Measurements from ENCODE around the gene CNTN5.

CNTN5 gene

GRCh38 chr11:99376463-99376862 lies 355.7 kb downstream of the CNTN5 start:
- H3K27ac ChIP-seq (ENCODE audit: low read depth, low read length, severe bottlenecking): no peak overlapping the region
- H3K36me3 ChIP-seq (ENCODE audit: control insufficient read depth, insufficient read depth, low read length): no peaks in the 10 kb centered on the region
- no CpG with 5 or more reads among the region's 2 CpGs for WGBS, 2 experiments (ENCODE audit: insufficient coverage in 2 of 2)
- H3K4me1 ChIP-seq (ENCODE audit: control insufficient read depth, insufficient read depth, low read length, poor library complexity, severe bottlenecking): no peaks in the 10 kb centered on the region
- H3K4me3 ChIP-seq (ENCODE audit: extremely low read depth, insufficient read depth, low read length, poor library complexity, severe bottlenecking): no peak overlapping the region
- no peaks in the 10 kb centered on the region for H3K9me3 ChIP-seq (ENCODE audit: control insufficient read depth, low read length)

DNA sequence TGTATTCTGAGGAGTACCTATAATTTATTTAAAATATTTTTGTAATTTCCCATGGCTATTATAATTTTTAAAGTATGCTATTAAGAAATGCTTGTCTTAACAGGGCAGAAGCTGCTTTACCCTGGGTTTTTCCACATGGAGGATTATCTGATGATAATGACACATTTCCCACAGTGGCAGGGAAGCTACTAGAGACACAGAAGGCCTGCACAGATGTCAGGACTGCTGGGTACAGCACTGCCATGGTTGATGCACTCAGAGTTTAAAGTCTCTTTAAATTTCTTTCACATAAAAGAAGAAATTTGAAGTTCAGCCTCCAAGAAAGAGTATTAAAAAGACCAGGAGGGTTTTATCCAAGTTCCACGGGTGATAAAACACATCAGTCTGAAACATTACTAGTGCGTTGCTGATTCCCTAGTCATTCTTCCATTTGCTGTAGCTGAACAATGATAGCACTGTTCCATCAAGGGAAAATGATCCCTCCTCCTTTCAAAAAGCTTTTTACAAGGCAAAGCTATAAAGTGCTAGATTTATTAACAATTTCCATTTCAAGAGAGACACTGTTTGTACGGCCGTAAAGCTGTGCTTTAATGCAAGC lies 363.0 kb downstream of the CNTN5 start:
- H3K9me3 ChIP-seq (ENCODE audit: control insufficient read depth, low read length): no peaks in the 10 kb centered on the region
- H3K27ac ChIP-seq (ENCODE audit: low read depth, low read length, severe bottlenecking): peak overlapping the region; percentile 36
- H3K4me1 ChIP-seq (ENCODE audit: control insufficient read depth, insufficient read depth, low read length, poor library complexity, severe bottlenecking): no peaks in the 10 kb centered on the region
- 89 to 95% methylated on average over 3 to 4 of the region's 4 CpGs for WGBS, 2 experiments (ENCODE audit: insufficient coverage in 2 of 2)
- H3K36me3 ChIP-seq (ENCODE audit: control insufficient read depth, insufficient read depth, low read length): no peaks in the 10 kb centered on the region
- H3K4me3 ChIP-seq (ENCODE audit: extremely low read depth, insufficient read depth, low read length, poor library complexity, severe bottlenecking): no peak overlapping the region

GRCh38 chr11:99391245-99391644 lies 370.5 kb downstream of the CNTN5 start:
- Histone ChIP-seq H3K4me1 (ENCODE audit: control insufficient read depth, insufficient read depth, low read length, poor library complexity, severe bottlenecking) (no peaks in the 10 kb centered on the region), H3K9me3 (ENCODE audit: control insufficient read depth, low read length) (no peaks in the 10 kb centered on the region), H3K4me3 (ENCODE audit: extremely low read depth, insufficient read depth, low read length, poor library complexity, severe bottlenecking) (no peak overlapping the region), H3K27ac (ENCODE audit: low read depth, low read length, severe bottlenecking) (no peak overlapping the region), H3K36me3 (ENCODE audit: control insufficient read depth, insufficient read depth, low read length) (no peaks in the 10 kb centered on the region)
- WGBS, 2 experiments (ENCODE audit: insufficient coverage in 2 of 2): no CpG with 5 or more reads among the region's 4 CpGs

- no peaks in the 10 kb centered on the region for H3K36me3 ChIP-seq (ENCODE audit: control insufficient read depth, insufficient read depth, low read length)
- no peaks in the 10 kb centered on the region for H3K4me1 ChIP-seq (ENCODE audit: control insufficient read depth, insufficient read depth, low read length, poor library complexity, severe bottlenecking)
- 76 to 100% methylated on average over 2 of the region's 2 CpGs for WGBS, 2 experiments (ENCODE audit: insufficient coverage in 2 of 2)
- H3K27ac ChIP-seq (ENCODE audit: low read depth, low read length, severe bottlenecking): no peak overlapping the region
- H3K9me3 ChIP-seq (ENCODE audit: control insufficient read depth, low read length): no peaks in the 10 kb centered on the region
- no peak overlapping the region for H3K4me3 ChIP-seq (ENCODE audit: extremely low read depth, insufficient read depth, low read length, poor library complexity, severe bottlenecking)
Observed at GRCh38 chr11:99406345-99406744, 385.6 kb downstream of the CNTN5 start.

DNA sequence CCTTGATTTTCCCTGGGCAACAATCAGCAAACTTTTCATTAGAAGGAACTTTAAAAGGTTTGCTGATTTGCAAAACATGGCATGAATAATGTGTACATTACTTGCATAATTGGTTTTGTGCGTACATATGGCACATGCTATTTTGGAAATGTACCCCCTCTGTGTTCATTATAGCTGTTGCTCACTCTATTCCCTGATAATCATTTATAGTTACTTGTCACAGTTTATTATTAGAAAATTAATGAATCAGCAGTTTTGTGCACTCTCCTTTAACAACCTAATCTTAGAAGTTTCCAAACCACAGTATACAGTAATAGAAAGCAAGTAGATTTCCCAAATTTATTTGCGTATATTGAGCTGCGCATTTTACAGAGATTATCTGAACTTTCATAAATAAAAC lies 389.9 kb downstream of the CNTN5 start:
- 80% methylated on average over 1 of the region's 3 CpGs; no CpG with 5 or more reads in 1 of the 2 experiments for WGBS, 2 experiments (ENCODE audit: insufficient coverage in 2 of 2)
- H3K9me3 ChIP-seq (ENCODE audit: control insufficient read depth, low read length): no peaks in the 10 kb centered on the region
- no peak overlapping the region for H3K27ac ChIP-seq (ENCODE audit: low read depth, low read length, severe bottlenecking)
- H3K4me1 ChIP-seq (ENCODE audit: control insufficient read depth, insufficient read depth, low read length, poor library complexity, severe bottlenecking): no peaks in the 10 kb centered on the region
- H3K4me3 ChIP-seq (ENCODE audit: extremely low read depth, insufficient read depth, low read length, poor library complexity, severe bottlenecking): no peak overlapping the region
- no peaks in the 10 kb centered on the region for H3K36me3 ChIP-seq (ENCODE audit: control insufficient read depth, insufficient read depth, low read length)

DNA sequence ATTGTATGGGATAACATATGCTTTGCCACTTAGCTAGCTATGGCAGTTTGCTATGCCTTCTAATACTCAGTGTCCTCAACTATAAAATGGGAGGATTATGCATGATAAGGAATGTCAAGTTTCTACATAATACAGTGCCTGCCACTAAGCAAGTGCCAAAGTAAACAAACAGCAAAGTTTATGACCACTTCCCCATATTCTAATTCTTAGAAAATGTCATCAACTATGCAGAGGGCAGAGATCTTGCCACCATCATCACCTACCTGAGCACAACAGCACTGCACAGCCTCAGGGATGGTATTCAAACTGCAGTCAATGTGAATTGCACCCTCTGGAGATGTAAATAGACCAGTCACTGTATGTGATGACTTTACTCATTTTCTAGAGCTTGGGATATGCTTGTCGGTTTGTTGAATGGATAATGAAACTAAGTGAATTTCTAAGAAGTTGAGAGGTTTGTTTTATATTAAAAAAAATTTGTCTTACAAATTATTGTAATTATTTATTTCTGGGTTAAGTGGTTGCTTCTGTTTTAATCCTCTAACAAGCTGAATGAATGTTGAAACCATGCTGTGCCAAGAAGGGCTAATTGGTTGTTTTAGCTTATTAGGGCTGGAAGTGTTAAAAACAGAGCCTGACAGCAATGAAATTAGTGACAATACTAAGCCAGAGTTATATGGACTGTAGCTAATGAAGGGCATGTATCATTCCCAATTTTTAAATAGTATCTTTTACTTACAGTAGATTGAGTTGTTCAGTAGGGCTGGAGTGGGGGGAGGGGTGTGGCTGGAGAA lies 398.4 kb downstream of the CNTN5 start:
- no CpG with 5 or more reads among the region's 1 CpG for WGBS, 2 experiments (ENCODE audit: insufficient coverage in 2 of 2)
- Histone ChIP-seq H3K27ac (ENCODE audit: low read depth, low read length, severe bottlenecking) (no peak overlapping the region), H3K9me3 (ENCODE audit: control insufficient read depth, low read length) (no peaks in the 10 kb centered on the region), H3K36me3 (ENCODE audit: control insufficient read depth, insufficient read depth, low read length) (no peaks in the 10 kb centered on the region), H3K4me1 (ENCODE audit: control insufficient read depth, insufficient read depth, low read length, poor library complexity, severe bottlenecking) (peaks cover 19% of the 10 kb centered on the region), H3K4me3 (ENCODE audit: extremely low read depth, insufficient read depth, low read length, poor library complexity, severe bottlenecking) (no peak overlapping the region)

DNA sequence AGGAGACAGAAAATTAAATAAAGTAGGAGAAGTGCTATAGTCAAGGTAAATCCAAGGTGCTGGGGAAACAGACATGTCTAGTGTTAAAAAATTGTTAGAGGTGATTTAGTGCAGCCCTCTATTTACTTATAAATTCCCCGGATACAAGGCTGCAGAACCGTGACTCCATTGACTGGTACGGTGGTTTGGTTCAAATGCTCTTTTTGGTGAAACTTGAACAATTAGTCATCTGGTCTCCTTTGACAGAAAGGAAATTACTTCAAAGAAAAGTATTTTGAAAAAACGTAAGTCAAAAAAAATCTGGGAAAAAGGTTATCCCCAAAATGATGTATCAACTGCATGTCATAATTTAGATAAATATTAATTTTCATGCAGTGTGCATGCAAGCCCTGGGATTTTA lies 399.2 kb downstream of the CNTN5 start:
- H3K27ac ChIP-seq (ENCODE audit: low read depth, low read length, severe bottlenecking): no peak overlapping the region
- H3K9me3 ChIP-seq (ENCODE audit: control insufficient read depth, low read length): peaks cover 4% of the 10 kb centered on the region

GRCh38 chr11:99422581-99423427 lies 402.1 kb downstream of the CNTN5 start:
- H3K27ac ChIP-seq (ENCODE audit: low read depth, low read length, severe bottlenecking): peak overlapping the region; percentile 53
- H3K9me3 ChIP-seq (ENCODE audit: control insufficient read depth, low read length): peaks cover 5% of the 10 kb centered on the region
- H3K4me3 ChIP-seq (ENCODE audit: extremely low read depth, insufficient read depth, low read length, poor library complexity, severe bottlenecking): no peak overlapping the region
- H3K36me3 ChIP-seq (ENCODE audit: control insufficient read depth, insufficient read depth, low read length): no peaks in the 10 kb centered on the region
- 20 to 30% methylated on average over 1 to 3 of the region's 7 CpGs for WGBS, 2 experiments (ENCODE audit: insufficient coverage in 2 of 2)
- peaks cover 19% of the 10 kb centered on the region for H3K4me1 ChIP-seq (ENCODE audit: control insufficient read depth, insufficient read depth, low read length, poor library complexity, severe bottlenecking)

More for the DNA sequence above, 399.2 kb downstream of the CNTN5 start:
- H3K36me3 ChIP-seq (ENCODE audit: control insufficient read depth, insufficient read depth, low read length): no peaks in the 10 kb centered on the region
- no peak overlapping the region for H3K4me3 ChIP-seq (ENCODE audit: extremely low read depth, insufficient read depth, low read length, poor library complexity, severe bottlenecking)
- H3K4me1 ChIP-seq (ENCODE audit: control insufficient read depth, insufficient read depth, low read length, poor library complexity, severe bottlenecking): peaks cover 19% of the 10 kb centered on the region
- WGBS, 2 experiments (ENCODE audit: insufficient coverage in 2 of 2): 79% methylated on average over 3 of the region's 4 CpGs; no CpG with 5 or more reads in 1 of the 2 experiments

DNA sequence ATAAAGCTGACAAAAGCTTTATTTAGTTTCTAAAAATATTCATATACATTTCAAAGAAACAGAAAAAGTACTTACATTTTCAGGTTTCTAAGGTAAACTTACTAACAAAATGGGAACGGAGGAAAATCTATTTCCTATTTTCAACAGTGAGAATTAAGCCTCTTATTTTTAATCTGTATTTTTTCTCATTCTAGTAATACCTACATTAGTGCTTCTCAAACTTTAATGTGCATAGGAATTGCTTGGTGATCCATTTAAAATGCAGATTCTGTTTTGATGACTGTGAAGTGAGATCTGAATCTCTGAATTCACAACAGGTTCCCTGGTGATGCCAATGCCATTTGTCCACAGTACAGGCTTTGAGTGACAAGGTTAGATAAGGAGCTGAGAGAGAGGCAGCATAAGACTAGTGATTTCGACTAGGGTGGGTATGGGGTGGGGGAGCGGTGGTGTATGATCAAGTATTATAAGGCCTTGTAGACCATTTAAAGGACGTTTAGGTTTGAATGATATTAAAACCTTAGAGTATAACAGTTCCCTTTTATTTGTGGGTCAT lies 402.8 kb downstream of the CNTN5 start:
- no peak overlapping the region for H3K4me3 ChIP-seq (ENCODE audit: extremely low read depth, insufficient read depth, low read length, poor library complexity, severe bottlenecking)
- peaks cover 5% of the 10 kb centered on the region for H3K9me3 ChIP-seq (ENCODE audit: control insufficient read depth, low read length)
- peaks cover 19% of the 10 kb centered on the region for H3K4me1 ChIP-seq (ENCODE audit: control insufficient read depth, insufficient read depth, low read length, poor library complexity, severe bottlenecking)
- no peak overlapping the region for H3K27ac ChIP-seq (ENCODE audit: low read depth, low read length, severe bottlenecking)
- WGBS, 2 experiments (ENCODE audit: insufficient coverage in 2 of 2): no CpG with 5 or more reads among the region's 4 CpGs
- no peaks in the 10 kb centered on the region for H3K36me3 ChIP-seq (ENCODE audit: control insufficient read depth, insufficient read depth, low read length)

DNA sequence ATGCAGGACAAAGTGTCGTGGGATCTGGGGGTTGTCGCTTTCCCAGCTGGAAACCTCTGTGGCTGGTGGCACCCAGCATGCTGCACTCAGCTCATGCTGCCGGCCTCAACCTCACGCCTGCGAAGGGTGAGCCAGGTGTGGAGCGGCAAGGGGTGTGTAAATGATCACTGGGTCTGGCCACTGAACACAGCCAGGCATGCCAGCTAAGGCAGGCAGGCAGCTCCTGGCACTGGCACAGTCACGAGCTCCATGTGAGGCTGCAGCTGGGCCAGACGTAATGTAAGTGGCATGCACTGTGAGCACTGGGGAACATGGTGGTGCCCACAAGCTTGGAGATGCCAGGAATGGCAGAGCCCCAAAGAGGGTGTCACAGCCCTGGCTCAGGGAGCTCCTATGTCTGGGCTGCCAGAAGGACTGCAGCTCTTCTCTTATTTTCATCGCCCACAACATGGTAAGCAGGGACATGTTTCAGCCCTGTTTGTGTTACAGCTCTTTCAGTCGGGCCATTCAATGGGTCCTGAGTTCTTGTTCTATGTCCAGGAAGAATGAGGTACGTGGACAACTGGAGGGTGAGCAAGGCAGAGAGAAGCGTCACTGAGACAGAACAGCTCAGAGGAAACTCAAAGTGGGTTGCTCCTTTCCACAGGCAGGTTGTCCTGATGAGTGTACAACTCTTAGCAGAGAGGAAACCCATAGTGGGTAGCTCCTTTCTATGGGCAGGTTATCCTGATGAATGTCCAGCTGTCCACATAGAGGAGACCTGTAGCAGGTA lies 403.8 kb downstream of the CNTN5 start:
- Histone ChIP-seq H3K36me3 (ENCODE audit: control insufficient read depth, insufficient read depth, low read length) (no peaks in the 10 kb centered on the region), H3K27ac (ENCODE audit: low read depth, low read length, severe bottlenecking) (no peak overlapping the region), H3K9me3 (ENCODE audit: control insufficient read depth, low read length) (peaks cover 5% of the 10 kb centered on the region), H3K4me1 (ENCODE audit: control insufficient read depth, insufficient read depth, low read length, poor library complexity, severe bottlenecking) (peaks cover 19% of the 10 kb centered on the region), H3K4me3 (ENCODE audit: extremely low read depth, insufficient read depth, low read length, poor library complexity, severe bottlenecking) (no peak overlapping the region)
- 85 to 90% methylated on average over 11 to 12 of the region's 12 CpGs for WGBS, 2 experiments (ENCODE audit: insufficient coverage in 2 of 2)

Measured in mesodermal cell (in vitro differentiated cells).